Lower lobe of right lung (tissue), 2 donors: ENCODE data around the gene GALNS. TPM values are rescaled to one million over a fixed set of nuclear protein-coding genes. Genes with fewer than 3 reads are reported as not detected.

ENCODE experiments used
- ATAC-seq, 2 donors: fragments of 200-7000 bp; cut with Tn5 transposase; one replicate each; pipeline ENCODE4 v1.9.1; 2020 to 2022; ENCODE audit warnings: mild to moderate bottlenecking in 2 of 2, moderate library complexity in 2 of 2
- DNase-seq: peaks from one replicate; pipeline ENCODE4 v3.0.0-alpha.2; 2020
- H3K27ac ChIP-seq: fragments of 200-600 bp; one replicate; pipeline ENCODE4 v1.8.0; 2022
- H3K27me3 ChIP-seq: fragments of 200-600 bp; one replicate; pipeline ENCODE4 v1.8.0; 2022; ENCODE audit warnings: low read depth
- H3K36me3 ChIP-seq: fragments of 200-600 bp; one replicate; pipeline ENCODE4 v1.8.0; 2022; ENCODE audit warnings: mild to moderate bottlenecking
- H3K4me1 ChIP-seq: fragments of 200-600 bp; one replicate; pipeline ENCODE4 v1.8.0; 2022
- H3K4me3 ChIP-seq: fragments of 200-600 bp; one replicate; pipeline ENCODE4 v1.8.0; 2022; ENCODE audit warnings: mild to moderate bottlenecking
- H3K9me3 ChIP-seq: fragments of 200-600 bp; one replicate; pipeline ENCODE4 v1.8.0; 2022
- CTCF ChIP-seq: fragments of 200-600 bp; IDR thresholded peaks from one replicate; pipeline ENCODE4 v1.8.0; 2022; ENCODE audit warnings: antibody characterized with exemption, mild to moderate bottlenecking
- intact Hi-C: fragments of 100-400 bp; cut with DNase I; formaldehyde crosslinking; loops from one replicate; pipeline ENCODE4 v1.11.0; 2022
- total RNA-seq: library from RNA; stranded (reverse); fragmentation: NEBNext Ultra II Directional; extraction: Animal tissue kit (Norgen Biotek cat#: 25700); gene quantifications from one replicate; pipeline ENCODE4 v1.2.1, GENCODE V29; 2021
- donor health status: DM: no; HTN: yes; CAD: no; lungs with severe emphysema.

Gene GALNS
- total RNA-seq, 1 donor from 2014 or later: 48.5 TPM

- ATAC-seq: no peak
- H3K36me3 ChIP-seq: peaks cover 41% of the 10 kb centered on the region
- no peaks in the 10 kb centered on the region for H3K9me3 ChIP-seq
- no peak overlapping the region for H3K4me3 ChIP-seq
- no peaks in the 10 kb centered on the region for H3K27me3 ChIP-seq
- H3K27ac ChIP-seq: no peak overlapping the region
- intact Hi-C loops: no loop called here
- no peak for TF ChIP-seq CTCF
- DNase-seq: no peak
- no peaks in the 10 kb centered on the region for H3K4me1 ChIP-seq
Measured at GRCh38 chr16:88879788-88880055, 23.0 kb upstream of the GALNS start.

GRCh38 chr16:88878967-88879787 is 22.4 kb upstream of the GALNS start:
- no peaks in the 10 kb centered on the region for H3K27me3 ChIP-seq
- no peak for ATAC-seq
- H3K27ac ChIP-seq: no peak overlapping the region
- no peak overlapping the region for H3K4me3 ChIP-seq
- no peaks in the 10 kb centered on the region for H3K4me1 ChIP-seq
- TF ChIP-seq CTCF: no peak
- intact Hi-C loops: no loop called here
- no peak for DNase-seq
- no peaks in the 10 kb centered on the region for H3K9me3 ChIP-seq
- H3K36me3 ChIP-seq: peaks cover 36% of the 10 kb centered on the region

- Histone ChIP-seq H3K27ac (no peak overlapping the region), H3K9me3 (no peaks in the 10 kb centered on the region), H3K27me3 (no peaks in the 10 kb centered on the region), H3K4me1 (no peaks in the 10 kb centered on the region), H3K4me3 (no peak overlapping the region), H3K36me3 (peaks cover 29% of the 10 kb centered on the region)
- no peak for TF ChIP-seq CTCF
- intact Hi-C loops: no loop called here
- DNase-seq (no peak), ATAC-seq (no peak)
Measured at GRCh38 chr16:88878356-88878755, 21.6 kb upstream of the GALNS start.

- H3K27me3 ChIP-seq: no peaks in the 10 kb centered on the region
- DNase-seq: no peak
- H3K9me3 ChIP-seq: no peaks in the 10 kb centered on the region
- H3K4me3 ChIP-seq: no peak overlapping the region
- H3K4me1 ChIP-seq: no peaks in the 10 kb centered on the region
- H3K27ac ChIP-seq: no peak overlapping the region
- no peak for ATAC-seq
- intact Hi-C loops: no loop called here
- peaks cover 28% of the 10 kb centered on the region for H3K36me3 ChIP-seq
- no peak for TF ChIP-seq CTCF
Measured at GRCh38 chr16:88877564-88878289, 21.0 kb upstream of the GALNS start.

GRCh38 chr16:88876942-88877526 is 20.3 kb upstream of the GALNS start:
- Histone ChIP-seq H3K4me1 (no peaks in the 10 kb centered on the region), H3K27ac (no peak overlapping the region), H3K27me3 (no peaks in the 10 kb centered on the region), H3K36me3 (peaks cover 28% of the 10 kb centered on the region), H3K4me3 (no peak overlapping the region), H3K9me3 (no peaks in the 10 kb centered on the region)
- intact Hi-C loops: no loop called here
- no peak for ATAC-seq
- no peak for TF ChIP-seq CTCF
- DNase-seq: no peak
